Kidney tubule cell (primary cell): ENCODE data around the gene ARRDC3.
"Not testable (repeated sequence)": the region's sequence is repeated elsewhere in the genome, so short reads cannot be mapped to it uniquely, and the experiment has no call there.

Experiments
- DNase-seq: peaks from one replicate; pipeline ENCODE4 v3.0.0-alpha.2; 2018; ENCODE audit warnings: low spot score

Gene ARRDC3

DNA sequence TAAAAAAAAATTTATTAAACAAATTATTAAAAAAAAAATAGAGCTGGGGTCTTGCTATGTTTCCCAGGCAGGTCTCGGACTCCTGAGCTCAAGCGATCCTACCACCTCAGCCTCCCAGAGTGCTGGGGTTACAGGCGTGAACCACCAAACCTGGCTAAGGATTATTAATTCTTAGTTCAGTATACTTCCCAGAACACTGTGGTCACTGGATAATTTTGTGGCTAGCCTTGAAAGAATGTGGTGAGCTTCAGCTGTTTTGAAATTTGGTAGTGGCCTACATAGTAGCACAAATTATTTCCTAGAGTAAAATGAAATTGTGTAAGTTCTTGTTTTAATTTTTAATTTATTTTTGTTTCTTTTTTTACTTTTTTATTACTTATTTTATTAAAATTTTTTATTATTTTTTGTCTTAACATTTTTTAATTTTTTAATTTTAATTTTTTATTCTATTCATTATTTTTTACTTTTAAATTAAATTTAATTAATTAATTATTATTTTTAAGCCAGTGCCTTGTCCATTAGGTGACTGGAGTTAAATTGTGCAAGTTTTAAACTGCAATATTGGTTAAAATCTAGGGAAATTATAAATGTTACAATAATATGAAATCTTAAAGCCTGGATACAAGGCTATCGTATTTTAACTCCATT lies 23.0 kb downstream of the ARRDC3 start:
- DNase-seq: no peak

- DNase-seq: no peak
Observed at GRCh38 chr5:91357806-91358205, 25.3 kb downstream of the ARRDC3 start.

DNA sequence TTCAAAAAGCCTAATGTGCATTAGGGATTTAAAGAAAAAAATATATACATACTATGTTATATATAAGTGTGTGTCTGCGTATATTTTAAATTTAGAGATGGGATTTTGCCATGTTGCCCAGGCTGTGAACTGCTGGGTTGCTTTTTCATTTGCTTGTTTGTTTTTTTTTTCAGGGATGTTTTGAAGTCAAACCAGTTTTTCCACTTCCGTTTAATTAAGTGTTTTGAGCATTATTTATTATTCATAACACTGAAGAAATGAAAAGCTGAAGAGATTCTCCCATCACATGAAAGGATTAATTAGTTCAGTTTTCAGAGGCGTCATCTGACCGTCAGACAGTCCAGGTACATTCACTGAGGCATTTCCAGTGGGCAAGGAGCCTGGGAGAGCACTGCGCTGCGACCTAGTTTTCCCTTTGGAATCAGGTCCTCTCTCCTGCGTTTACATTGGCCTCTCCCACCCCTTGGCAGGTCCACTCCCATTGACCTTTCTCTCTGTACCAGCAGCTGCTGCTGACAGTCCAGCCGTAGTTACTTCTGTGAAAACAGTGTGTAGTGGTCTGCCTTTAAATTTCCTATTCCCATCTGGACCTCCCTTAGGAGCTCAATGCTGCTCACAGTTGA lies 26.0 kb downstream of the ARRDC3 start:
- DNase-seq: no peak

DNA sequence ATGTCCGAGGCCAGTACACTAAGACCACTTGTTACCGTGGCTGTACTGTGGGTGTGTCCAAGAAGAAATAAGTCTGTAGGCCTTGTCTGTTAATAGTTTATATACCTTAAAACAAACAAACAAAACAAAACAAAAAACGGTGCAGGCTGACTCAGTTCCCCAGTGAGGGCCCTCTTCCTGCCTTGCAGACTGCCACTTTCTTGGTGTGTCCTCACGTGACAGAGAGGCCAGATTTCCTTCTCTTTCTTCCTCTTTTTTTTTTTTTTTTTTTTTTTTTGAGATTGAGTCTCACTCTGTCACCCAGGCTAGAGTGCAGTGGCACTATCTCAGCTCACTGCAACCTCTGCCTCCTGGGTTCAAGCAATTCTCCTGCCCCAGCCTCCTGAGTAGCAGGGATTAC lies 28.2 kb downstream of the ARRDC3 start:
- DNase-seq: not testable (repeated sequence)

- no peak for DNase-seq
Observed at GRCh38 chr5:91352831-91353695, 30.1 kb downstream of the ARRDC3 start.

DNA sequence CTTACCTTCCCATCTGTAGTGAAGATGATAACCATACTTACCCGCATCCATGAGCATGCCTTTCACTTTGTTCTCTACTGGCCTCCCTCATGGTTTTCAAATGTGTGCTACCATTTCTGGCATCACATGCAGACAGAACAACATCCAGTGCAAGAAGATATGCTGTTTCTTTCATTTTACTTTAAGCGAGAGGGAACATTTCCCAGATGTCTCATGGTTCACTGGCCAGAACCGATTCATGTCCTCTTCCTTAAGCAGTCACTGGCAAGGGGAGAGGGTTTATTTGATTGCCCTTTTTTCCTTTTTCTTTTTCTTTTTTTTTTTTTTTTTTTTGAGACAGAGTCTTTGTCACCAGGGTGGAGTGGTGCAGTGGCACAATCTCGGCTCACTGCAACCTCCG lies 37.7 kb downstream of the ARRDC3 start:
- DNase-seq: peak; percentile 55

DNA sequence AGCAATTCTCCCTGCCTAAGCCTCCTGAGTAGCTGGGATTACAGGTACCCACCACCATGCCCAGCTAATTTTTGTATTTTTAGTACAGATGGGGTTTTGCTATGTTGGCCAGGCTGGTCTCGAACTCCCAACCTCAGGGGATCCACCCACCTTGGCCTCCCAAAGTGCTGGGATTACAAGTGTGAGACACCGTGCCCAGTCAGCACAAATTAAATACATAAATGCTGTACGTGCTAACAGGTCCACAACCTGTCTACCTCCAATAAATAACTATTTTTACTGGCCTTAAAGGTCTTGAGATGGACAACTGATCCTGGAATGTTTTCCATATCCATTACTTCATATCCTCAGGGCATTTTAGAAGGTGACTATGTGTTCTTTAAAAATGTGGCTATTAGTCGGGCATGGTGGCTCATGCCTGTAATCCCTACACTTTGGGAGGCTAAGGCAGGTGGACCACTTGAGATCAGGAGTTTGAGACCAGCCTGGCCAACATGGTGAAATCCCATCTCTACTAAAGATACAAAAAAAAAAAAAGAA lies 38.4 kb downstream of the ARRDC3 start:
- not testable (repeated sequence) for DNase-seq

DNA sequence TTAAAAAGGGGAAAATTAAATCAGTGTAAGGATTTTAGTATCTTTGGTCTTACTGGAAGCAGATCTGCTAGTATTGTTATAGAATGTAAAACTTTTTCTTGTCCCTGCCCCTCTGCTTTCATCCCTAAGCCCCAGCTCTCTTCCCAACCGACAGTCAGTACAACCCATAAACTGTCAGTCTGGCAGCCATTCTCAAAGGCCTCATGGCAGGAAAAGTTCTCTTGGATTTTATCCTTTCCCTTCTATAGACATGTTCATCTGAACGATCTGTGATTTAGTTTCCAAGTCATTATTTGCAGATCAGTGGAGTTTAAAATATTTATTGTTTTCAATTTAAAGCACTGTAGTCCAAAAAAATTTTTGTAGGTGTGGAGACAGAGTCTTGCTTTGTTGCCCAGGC lies 39.2 kb downstream of the ARRDC3 start:
- no peak for DNase-seq

GRCh38 chr5:91342931-91343330 lies 40.2 kb downstream of the ARRDC3 start:
- DNase-seq: not testable (repeated sequence)

DNA sequence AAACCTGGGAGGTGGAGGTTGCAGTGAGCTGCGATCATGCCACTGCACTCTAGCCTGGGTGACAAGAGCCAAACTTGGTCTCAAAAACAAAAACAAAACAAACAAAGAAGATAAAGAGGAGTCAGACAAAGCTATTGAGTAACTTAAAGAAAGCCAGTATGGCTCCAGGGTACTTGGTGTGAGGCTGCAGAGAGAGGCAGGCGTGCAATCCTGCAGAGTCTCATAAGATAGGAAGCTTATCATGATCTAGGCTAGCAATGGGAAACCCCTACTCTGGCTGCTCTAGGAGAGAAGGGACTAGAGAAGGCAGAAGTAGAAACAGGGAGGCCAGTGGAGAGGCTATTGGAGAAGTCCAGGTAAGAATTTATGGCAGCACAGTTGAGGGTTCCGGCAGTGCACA lies 42.0 kb downstream of the ARRDC3 start:
- no peak for DNase-seq

DNA sequence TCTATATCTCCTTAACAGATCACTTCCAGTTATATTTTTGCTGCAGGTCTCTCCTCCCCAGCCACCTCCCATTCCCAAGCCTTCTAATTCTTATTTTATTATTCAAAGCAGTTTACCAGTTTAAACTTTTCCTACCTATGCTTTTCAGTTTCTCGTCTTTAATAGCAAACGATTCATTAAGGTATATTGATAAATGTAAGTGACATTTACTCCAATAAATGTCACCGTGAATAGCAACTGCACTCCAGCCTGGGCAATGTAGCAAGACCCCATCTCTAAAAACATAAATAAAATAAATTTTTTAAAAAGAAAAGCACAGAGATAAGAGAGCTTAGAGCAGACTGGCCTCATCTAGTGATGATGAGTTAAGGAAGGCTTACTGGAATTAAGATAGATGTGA lies 42.6 kb downstream of the ARRDC3 start:
- DNase-seq: no peak

- DNase-seq: peak; percentile 31
Observed at GRCh38 chr5:91339063-91339705, 43.9 kb downstream of the ARRDC3 start.

- peak; percentile 94 for DNase-seq
Observed at GRCh38 chr5:91332267-91333045, 50.7 kb downstream of the ARRDC3 start.

DNA sequence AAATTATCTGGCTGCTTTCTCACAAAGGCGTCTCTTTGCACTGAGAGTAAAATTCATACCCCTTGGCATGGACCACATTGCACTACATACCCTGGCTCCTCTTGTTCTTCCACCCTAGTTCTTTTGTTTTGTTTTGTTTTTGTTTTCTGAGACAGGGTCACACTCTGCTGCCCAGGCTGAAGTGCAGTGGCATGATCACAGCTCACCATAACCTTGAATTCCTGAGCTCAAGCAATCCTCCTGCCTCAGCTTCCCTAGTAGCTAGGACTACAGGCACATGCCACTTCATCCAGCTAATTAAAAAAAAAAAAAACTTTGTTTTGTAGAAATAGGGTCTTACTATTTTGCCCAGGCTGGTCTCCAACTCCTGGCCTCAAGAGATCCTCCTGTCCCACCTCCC lies 51.4 kb downstream of the ARRDC3 start:
- no peak for DNase-seq

DNA sequence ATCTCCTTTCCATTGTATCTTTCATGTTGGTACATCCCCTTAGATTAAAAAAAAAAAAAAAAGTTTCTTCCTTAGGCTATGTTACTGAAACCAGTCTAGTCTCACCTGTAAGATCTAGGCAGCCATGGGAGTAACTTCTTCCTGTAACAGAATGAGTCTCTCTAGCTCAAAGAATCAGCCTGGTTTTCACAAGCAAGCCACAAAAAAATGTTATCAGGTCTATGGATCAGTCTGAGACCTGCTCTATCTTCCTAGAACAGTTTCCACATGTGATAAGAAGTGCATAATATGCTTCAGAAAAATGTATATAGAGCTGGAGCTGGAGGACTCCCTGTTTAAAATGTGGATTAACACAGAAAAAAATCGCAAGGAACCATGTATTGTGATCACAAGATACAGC lies 53.8 kb downstream of the ARRDC3 start:
- DNase-seq: no peak

DNA sequence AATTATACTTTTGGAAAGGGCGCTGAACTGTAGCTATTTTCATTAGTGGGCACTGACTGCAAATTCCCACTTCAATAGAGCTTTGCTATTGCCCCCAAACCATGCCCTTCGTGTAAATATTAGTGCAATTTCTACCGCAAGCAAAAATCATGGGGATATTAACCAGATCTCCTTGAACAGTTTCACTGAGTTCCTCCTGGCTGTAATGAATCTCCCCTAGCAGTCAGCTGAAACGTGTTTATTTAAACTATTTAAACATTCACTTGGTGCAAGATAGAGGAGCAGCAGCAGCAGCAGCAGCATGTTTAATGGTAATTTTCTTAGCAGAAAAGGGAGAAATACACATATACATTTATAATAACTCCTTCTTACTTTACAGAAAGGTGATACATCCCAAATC lies 54.4 kb downstream of the ARRDC3 start:
- DNase-seq: no peak

- not testable (repeated sequence) for DNase-seq
Observed at GRCh38 chr5:91322981-91323380, 60.1 kb downstream of the ARRDC3 start.

DNA sequence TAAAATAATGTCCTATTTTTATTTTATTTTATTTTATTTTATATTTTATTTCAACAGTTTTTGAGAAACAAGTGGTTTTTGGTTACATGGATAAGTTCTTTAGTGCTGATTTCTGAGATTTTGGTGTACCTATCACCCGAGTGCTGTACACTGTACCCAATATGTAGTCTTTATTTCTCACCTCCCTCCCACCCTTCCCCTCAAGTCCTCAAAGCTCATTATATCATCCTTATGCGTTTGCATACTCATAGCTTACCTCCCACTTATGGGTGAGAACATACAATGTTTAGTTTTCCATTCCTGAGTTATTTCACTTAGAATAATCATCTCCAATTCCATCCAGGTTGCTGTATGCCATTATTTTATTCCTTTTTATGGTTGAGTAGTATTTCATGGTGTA lies 63.5 kb downstream of the ARRDC3 start:
- no peak for DNase-seq

DNA sequence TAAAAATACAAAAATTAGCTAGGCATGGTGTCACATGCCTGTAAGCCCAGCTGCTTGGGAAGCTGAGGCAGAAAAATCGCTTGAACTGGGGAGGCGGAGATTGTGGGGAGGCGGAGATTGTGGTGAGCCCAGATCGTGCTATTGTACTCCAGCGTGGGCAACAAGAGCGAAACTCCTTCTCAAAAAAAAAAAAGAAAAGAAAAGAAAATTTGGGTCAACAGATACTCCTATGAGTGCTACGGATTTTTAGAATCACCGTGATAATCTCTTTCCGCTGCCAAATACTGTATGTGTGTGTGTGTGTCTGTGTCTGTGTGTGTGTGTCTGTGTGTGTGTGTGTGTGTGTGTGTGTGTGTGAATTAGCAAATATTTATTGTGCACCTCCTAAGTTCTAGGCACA lies 64.4 kb downstream of the ARRDC3 start:
- no peak for DNase-seq
